Measurements from ENCODE around the gene OR4C16. TPM values are rescaled to one million over a fixed set of nuclear protein-coding genes. Genes with fewer than 3 reads are reported as not detected.

OR4C16 gene, protein sequence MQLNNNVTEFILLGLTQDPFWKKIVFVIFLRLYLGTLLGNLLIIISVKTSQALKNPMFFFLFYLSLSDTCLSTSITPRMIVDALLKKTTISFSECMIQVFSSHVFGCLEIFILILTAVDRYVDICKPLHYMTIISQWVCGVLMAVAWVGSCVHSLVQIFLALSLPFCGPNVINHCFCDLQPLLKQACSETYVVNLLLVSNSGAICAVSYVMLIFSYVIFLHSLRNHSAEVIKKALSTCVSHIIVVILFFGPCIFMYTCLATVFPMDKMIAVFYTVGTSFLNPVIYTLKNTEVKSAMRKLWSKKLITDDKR
- total RNA-seq (2022) (not detected in 2 replicates), Bru-seq, nascent RNA (not detected), BruChase-seq, experiment 1, labeled RNA remaining after a 2-hour chase (not detected), BruChase-seq, experiment 2, labeled RNA remaining after a 6-hour chase (not detected)
- long read RNA-seq, result 0 reads

DNA sequence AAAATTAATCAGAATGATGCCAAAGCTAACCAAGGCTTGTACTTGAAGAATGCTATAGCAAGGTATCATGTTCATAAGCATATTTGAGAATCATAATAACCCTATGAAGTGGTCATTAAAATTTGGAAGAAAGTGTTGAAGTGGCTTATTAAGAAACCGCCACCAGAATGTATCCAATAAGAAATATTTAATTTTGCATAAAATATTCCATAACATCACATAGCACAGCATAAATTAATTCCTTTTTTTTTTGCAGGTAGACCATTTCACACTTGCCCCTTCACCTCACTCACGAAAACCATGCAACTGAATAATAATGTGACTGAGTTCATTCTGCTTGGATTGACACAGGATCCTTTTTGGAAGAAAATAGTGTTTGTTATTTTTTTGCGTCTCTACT is at the start of gene OR4C16:
TSS of gene OR4C16 (plus strand) at position 301 of the 400 bp plus-strand sequence. CDS start at position 301, 0 bp downstream.
- no peaks in the 10 kb centered on the region for H3K27me3 ChIP-seq (replicated peaks; ENCODE audit: control insufficient read depth, insufficient read depth, low read length)
- CTCF ChIA-PET, result no interaction called here
- no peaks in the 10 kb centered on the region for H3K4me1 Mint-ChIP-seq (ENCODE audit: low read depth, unreplicated experiment)
- H3K27ac Mint-ChIP-seq (ENCODE audit: unreplicated experiment), result no peak within 1 kb of the TSS
- no peaks in the 10 kb centered on the region for H3K27me3 Mint-ChIP-seq (ENCODE audit: insufficient read depth, unreplicated experiment)
- BruUV-seq (replicated peaks), result no TSS peak
- H3K4me1 ChIP-seq, result no peaks in the 10 kb centered on the region
- H3K36me3 ChIP-seq (ENCODE audit: control insufficient read depth, insufficient read depth, low read length), result no peaks in the 10 kb centered on the region
- H3K9me3 Mint-ChIP-seq (ENCODE audit: unreplicated experiment), result no peaks in the 10 kb centered on the region
- intact Hi-C loops (cut with micrococcal nuclease; ENCODE audit: unreplicated experiment), result no loop called here
- no peaks in the 10 kb centered on the region for H3K9me3 ChIP-seq
- POLR2A ChIA-PET, result no interaction called here
- TF ChIP-seq, protein P1, sequence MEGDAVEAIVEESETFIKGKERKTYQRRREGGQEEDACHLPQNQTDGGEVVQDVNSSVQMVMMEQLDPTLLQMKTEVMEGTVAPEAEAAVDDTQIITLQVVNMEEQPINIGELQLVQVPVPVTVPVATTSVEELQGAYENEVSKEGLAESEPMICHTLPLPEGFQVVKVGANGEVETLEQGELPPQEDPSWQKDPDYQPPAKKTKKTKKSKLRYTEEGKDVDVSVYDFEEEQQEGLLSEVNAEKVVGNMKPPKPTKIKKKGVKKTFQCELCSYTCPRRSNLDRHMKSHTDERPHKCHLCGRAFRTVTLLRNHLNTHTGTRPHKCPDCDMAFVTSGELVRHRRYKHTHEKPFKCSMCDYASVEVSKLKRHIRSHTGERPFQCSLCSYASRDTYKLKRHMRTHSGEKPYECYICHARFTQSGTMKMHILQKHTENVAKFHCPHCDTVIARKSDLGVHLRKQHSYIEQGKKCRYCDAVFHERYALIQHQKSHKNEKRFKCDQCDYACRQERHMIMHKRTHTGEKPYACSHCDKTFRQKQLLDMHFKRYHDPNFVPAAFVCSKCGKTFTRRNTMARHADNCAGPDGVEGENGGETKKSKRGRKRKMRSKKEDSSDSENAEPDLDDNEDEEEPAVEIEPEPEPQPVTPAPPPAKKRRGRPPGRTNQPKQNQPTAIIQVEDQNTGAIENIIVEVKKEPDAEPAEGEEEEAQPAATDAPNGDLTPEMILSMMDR (IDR thresholded peaks at IDR 0.05; ENCODE audit: insufficient read depth in 1 of 2, low read depth in 1 of 2, low read length in 1 of 2, severe bottlenecking in 1 of 2, unreplicated experiment in 1 of 2), result no peak
- H3K4me3 ChIP-seq (ENCODE audit: low read depth, low read length), result no peak within 1 kb of the TSS
- H3K4me3 Mint-ChIP-seq (ENCODE audit: unreplicated experiment), result no peak within 1 kb of the TSS
- no peak for DNase-seq
- no peaks in the 10 kb centered on the region for H3K36me3 Mint-ChIP-seq (ENCODE audit: insufficient read depth, unreplicated experiment)

DNA sequence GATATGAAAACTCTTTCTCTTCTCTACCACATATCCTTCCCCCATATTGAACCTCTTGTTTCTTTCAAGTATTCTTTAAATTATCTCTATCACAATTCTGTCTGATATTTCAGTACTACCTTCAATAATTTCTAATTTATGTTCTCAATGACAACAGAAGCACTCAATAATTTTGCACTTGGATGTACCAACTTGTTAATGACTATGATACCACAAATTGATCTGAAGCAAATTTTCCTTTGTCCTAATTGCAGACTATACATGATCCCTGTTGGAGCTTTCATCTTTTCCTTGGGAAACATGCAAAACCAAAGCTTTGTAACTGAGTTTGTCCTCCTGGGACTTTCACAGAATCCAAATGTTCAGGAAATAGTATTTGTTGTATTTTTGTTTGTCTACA is 17.8 kb upstream of the OR4C16 start, which contains the start of gene OR4C15:
TSS of gene OR4C15 (plus strand) at position 301 of the 400 bp plus-strand sequence. CDS start at position 301, 0 bp downstream.
- DNase-seq, result no peak
- no TSS peak for BruUV-seq (replicated peaks)
- Histone ChIP-seq H3K4me3 (ENCODE audit: low read depth, low read length) (no peak within 1 kb of the TSS), H3K9me3 (no peaks in the 10 kb centered on the region; the same call in 1 of the 2 replicates), H3K36me3 (ENCODE audit: control insufficient read depth, insufficient read depth, low read length) (no peaks in the 10 kb centered on the region), H3K27me3 (replicated peaks; ENCODE audit: control insufficient read depth, insufficient read depth, low read length) (no peaks in the 10 kb centered on the region), H3K4me1 (no peaks in the 10 kb centered on the region)
- no peak within 1 kb of the TSS for H3K4me3 Mint-ChIP-seq (ENCODE audit: unreplicated experiment)
- ChIA-PET CTCF (no interaction called here), POLR2A (no interaction called here)
- no peaks in the 10 kb centered on the region for H3K27me3 Mint-ChIP-seq (ENCODE audit: insufficient read depth, unreplicated experiment)
- peaks cover 22% of the 10 kb centered on the region for H3K9me3 Mint-ChIP-seq (ENCODE audit: unreplicated experiment)
- intact Hi-C loops (cut with micrococcal nuclease; ENCODE audit: unreplicated experiment), result no loop called here
- no peaks in the 10 kb centered on the region for H3K36me3 Mint-ChIP-seq (ENCODE audit: insufficient read depth, unreplicated experiment)
- TF ChIP-seq, protein P1 (IDR thresholded peaks at IDR 0.05; ENCODE audit: insufficient read depth in 1 of 2, low read depth in 1 of 2, low read length in 1 of 2, severe bottlenecking in 1 of 2, unreplicated experiment in 1 of 2), result no peak
- H3K4me1 Mint-ChIP-seq (ENCODE audit: low read depth, unreplicated experiment), result no peaks in the 10 kb centered on the region
- no peak within 1 kb of the TSS for H3K27ac Mint-ChIP-seq (ENCODE audit: unreplicated experiment)

DNA sequence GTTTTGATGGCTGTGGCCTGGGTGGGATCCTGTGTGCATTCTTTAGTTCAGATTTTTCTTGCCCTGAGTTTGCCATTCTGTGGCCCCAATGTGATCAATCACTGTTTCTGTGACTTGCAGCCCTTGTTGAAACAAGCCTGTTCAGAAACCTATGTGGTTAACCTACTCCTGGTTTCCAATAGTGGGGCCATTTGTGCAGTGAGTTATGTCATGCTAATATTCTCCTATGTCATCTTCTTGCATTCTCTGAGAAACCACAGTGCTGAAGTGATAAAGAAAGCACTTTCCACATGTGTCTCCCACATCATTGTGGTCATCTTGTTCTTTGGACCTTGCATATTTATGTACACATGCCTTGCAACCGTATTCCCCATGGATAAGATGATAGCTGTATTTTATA is 620 bp downstream of the OR4C16 start:
- intact Hi-C loops (cut with micrococcal nuclease; ENCODE audit: unreplicated experiment), result no loop called here
- no peaks in the 10 kb centered on the region for H3K9me3 ChIP-seq
- CTCF ChIA-PET, result no interaction called here
- no peak overlapping the region for H3K4me3 ChIP-seq (ENCODE audit: low read depth, low read length)
- no peaks in the 10 kb centered on the region for H3K4me1 ChIP-seq
- no peak overlapping the region for H3K4me3 Mint-ChIP-seq (ENCODE audit: unreplicated experiment)
- no peaks in the 10 kb centered on the region for H3K27me3 ChIP-seq (replicated peaks; ENCODE audit: control insufficient read depth, insufficient read depth, low read length)
- no peak overlapping the region for H3K27ac Mint-ChIP-seq (ENCODE audit: unreplicated experiment)
- no peaks in the 10 kb centered on the region for H3K27me3 Mint-ChIP-seq (ENCODE audit: insufficient read depth, unreplicated experiment)
- TF ChIP-seq, protein P1 (IDR thresholded peaks at IDR 0.05; ENCODE audit: insufficient read depth in 1 of 2, low read depth in 1 of 2, low read length in 1 of 2, severe bottlenecking in 1 of 2, unreplicated experiment in 1 of 2), result no peak
- H3K36me3 ChIP-seq (ENCODE audit: control insufficient read depth, insufficient read depth, low read length), result no peaks in the 10 kb centered on the region
- H3K36me3 Mint-ChIP-seq (ENCODE audit: insufficient read depth, unreplicated experiment), result no peaks in the 10 kb centered on the region
- no peak for DNase-seq
- H3K4me1 Mint-ChIP-seq (ENCODE audit: low read depth, unreplicated experiment), result no peaks in the 10 kb centered on the region
- H3K9me3 Mint-ChIP-seq (ENCODE audit: unreplicated experiment), result no peaks in the 10 kb centered on the region
- POLR2A ChIA-PET, result no interaction called here
- no TSS peak for BruUV-seq (replicated peaks)
